LHCN-M2 (cell line): Measurements from ENCODE around the gene CYB5D1. TPM values are rescaled to one million over a fixed set of nuclear protein-coding genes. Genes with fewer than 3 reads are reported as not detected.
"Not testable (repeated sequence)": the region's sequence is repeated elsewhere in the genome, so short reads cannot be mapped to it uniquely, and the experiment has no call there.

Experiments
- DNase-seq: peaks from one replicate; pipeline ENCODE4 v3.0.0-alpha.2; 2012; ENCODE audit warnings: low read depth
- total RNA-seq: library from RNA; depleted of rRNA; stranded (reverse); fragments of >200 nt; gene quantifications from 2 replicates; pipeline ENCODE4 v1.2.3, GENCODE V29; 2014

The CYB5D1 gene
- total RNA-seq, 1 experiment from 2014 or later = 5.6 TPM

DNA sequence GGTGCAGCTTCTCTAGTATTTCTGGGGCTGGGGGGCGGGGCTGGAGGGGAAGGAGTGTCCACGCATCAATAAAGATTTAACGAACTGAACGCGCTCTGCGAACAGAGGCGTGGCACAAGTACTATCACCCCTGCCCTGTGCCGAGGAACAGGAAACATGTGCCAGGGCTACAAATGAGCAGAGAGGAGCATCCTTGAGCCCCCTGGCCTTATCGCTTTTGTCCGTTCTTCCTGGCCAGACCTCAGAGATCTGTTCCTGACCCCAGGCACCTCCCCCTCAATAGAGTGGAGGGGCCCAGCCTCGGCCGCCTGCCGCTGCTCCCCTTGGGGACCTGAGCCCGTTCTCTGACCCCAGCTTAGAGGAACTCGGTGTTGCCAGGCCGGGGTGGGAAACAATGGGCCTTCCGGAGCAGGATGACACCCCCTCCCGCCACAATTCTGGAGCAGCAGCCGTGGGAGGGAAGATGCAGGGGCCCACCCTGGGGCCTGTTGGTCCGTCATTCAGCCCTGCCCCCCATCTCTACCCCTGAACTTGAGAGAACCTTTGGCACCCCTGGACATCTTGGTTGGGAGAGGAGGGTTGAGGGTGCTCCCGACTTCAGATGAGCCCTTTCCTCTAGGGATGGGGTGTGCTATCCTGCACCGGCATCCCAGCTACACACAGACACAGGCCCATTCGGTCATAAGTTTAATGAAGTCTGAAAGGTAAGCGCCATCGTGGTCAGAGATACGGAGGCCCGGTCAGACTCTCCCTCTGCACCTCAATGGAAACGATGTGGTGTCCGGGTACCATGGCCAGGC, 1.6 kb upstream of the CYB5D1 start:
- no peak for DNase-seq

DNA sequence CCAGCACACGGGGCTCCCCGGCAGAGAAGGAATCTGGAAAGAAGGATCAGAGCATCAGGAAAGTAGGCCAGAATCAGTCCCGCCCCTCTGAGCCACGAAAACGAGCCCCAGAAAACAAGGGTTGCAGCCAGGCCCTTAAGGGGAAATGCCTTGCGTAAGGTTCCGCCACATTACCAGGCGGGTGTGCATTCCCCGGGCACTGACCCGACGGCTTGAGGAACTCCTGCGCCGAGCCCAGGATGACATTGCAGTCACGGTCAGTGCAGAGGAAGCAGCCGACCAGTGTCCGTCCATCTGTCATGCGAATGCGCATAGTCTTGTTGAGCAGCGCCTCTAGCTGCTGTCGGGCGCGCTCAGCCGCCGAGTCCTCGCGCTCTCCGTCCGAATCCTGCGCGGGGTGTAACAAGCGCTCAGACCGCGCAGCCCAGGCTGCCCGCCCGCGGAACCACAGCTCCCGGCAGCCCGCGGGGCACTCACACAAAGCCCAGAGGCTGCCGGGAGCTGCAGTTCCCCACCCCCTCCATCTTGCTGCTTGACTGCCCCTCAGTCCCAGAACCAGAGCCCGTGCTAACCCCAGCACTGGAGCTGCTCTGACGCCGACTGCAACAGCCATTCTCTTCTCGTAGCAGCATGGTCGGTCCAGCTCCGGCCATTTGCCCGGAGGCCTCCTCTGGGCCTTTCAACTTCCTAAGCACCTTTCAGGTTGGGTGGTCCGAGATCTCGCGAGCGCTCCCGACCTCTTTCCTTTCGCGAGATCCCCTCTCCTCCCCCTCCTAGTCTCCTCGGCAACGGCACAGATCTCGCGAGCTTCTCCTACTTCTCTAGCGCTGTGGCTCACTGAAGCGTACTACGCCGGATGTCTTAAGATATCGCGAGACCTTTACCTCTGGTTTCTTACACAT, 741 bp upstream of the CYB5D1 start, which contains the start of gene NAA38:
Gene NAA38 (minus strand): TSS at position 749 of the 902 bp plus-strand sequence. CDS start 96 bp downstream, at position 653.
- peak; percentile 99 for DNase-seq

DNA sequence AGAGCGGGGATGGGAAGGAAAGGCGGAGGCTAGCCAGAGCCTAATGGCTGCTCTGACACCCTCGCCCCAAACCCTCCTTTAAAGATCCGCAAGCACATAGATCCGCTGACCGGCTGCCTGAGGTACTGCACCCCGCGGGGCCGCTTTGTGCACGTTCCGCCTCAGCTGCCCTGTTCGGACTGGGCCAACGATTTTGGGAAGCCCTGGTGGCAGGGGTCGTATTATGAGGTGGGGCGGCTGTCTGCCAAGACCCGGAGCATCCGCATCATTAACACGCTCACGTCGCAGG, 663 bp downstream of the CYB5D1 start:
- peak; percentile 38 for DNase-seq

DNA sequence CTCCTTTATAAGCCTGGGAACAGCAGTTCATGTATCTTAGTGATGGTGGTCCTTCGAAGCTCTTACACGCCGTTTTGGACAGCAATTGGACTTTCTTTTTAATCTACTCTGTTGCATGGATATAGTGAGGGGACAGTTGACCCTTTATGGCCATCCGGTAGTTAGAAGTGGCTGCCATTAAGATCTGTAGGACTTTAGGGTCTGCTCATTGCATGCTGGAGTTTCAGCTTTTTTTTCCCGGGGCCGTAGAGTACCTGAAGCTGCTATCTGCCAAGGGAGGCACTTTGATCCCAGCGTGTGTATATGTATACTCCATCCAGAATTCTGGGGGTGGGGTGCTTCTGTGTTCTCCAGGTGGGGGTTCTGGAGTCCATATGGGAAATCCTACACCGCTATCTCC, 1.2 kb downstream of the CYB5D1 start:
- DNase-seq = no peak

DNA sequence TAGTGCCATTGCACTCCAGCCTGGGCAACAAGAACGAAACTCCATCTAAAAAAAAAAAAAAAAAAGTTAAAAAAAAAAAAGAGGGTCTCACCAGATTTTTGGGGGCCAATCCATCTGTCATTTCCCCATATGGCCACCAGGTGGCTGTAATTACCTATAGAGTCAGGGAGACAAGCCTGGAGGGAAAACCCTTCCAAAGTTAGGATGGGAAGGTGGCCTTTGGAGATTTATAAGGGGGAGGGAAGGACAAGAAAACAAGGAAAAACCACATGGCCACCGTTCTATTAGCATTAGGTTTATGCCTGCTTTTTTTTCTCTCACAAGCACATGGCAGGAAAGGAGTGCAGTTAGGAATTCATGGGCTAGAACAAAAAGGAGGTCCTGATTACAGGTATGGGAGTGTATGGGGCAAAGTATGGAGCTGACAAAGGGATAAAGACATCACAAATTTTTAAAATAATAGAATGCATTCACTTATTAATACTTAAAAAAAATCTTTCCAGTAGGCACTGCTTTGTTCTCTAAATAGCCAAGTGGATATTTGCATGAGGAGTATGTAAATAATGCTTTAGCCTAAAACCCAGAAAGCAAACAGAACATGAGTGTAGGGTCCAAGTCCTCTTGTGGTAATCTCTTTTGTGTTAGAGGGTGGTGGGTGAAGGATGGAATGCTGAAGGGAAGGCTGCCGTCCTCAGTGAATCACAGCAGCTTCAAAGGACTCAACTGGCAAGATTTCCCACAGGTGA, 5.1 kb downstream of the CYB5D1 start:
- peak; percentile 55 for DNase-seq

DNA sequence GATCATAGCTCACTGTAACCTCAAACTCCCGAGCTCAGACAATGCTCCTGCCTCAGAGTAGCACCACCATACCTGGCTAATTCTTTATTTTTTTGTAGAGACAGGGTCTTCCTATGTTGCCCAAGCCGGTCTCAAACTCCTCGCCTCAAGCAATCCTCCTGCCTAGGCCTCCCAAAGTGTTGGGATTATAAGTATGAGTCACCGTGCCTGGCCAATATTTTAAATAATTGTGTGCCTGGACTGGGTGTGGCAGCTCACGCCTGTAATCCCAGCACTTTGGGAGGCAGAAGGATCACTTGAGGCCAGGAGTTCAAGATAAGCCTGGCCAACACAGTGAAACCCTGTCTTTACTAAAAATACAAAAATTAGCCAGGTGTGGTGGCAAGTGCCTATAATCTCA, 6.6 kb downstream of the CYB5D1 start:
- not testable (repeated sequence) for DNase-seq

DNA sequence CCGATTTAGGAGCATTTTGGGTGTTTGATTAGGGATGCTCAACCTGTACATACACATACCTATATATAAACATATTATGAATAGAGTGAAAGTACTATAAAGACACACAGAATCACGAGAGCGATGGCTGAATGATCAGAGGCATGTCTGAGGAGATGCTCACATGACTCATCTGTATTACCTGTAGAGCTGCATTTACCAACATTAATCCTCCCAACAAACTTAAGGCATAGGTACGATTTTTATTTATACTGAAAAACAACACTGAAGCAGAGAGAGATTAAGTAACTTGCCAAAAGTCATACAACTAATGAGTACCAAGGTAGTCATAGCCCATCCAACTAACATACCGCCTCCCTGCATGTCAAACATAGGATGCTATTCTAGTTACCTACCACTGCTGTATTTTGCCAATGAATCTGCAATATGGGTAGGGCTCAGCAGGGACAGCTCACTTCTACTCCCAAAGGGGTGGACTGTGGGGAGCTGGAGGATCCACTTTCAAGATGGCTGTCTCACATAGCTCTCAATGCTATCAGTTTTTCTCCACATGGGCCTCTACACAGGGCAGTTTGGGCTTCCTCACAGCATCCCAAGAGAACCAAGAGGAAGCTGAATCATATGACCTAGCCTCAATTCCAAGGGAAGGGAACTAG, 7.3 kb downstream of the CYB5D1 start:
- no peak for DNase-seq

DNA sequence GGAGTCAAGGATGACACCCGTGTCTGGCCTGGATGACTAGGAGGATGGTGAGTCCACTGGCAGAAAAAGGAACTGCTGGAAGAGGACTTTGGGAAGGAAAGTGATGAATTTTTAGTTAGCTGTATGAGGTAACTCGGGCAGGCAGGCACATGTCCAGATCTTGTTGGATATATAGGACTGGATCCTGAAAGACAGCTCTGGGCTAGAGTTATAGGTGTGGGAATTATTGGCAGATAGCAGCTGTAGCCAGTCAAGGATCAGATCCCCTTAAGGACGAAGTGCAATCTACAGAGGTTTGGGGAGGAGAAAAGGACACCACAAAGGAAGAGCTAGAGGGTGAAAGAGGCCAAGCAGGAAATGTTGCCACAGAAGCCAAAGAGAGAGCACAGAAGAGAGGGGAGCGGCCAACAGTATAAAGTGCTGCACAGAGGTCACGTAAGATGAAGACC, 10.1 kb downstream of the CYB5D1 start:
- DNase-seq = no peak

DNA sequence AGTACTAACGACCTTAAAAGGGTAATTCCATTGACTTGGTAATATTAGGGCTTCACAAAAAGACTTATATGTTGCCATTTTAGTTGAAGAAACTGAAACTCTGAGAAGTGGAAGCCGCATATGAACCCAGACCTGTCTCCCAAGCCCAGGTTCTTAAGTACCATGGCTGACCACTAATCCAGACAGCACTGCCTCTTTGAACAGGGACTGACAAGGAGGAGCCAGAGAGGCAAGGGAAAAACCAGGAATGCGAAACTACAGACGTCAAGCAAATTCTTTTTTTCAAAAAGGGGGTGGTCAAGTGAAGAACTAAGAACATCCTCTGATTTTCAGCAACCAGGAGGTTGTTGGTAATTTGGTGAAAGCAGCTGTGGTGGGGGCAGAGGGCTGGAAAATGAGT, 15.2 kb downstream of the CYB5D1 start:
- DNase-seq = no peak

DNA sequence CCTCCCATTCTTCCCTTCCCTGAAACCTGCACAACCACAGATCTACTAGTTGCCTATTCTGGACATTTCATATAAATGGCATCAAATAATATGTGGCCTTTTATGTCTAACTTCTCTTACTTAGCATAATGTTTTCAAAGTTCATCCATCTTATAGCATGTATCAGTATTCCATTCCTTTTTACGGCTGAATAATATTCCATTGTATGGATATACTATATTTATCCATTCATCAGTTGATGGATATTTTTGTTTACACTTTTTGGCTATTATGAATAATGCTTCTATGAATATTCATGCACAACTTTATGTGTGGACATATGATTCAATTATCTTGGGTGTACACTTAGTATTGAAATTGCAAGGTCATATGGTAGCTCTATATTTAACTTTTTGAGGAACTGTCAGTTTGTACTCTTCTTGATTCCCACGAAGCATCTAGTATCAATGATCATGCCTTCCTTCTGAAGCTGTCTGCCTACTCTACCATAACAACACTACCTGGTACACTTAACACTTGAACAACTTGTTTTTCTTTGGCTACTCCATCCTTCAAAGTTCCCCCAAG, 18.1 kb downstream of the CYB5D1 start:
- no peak for DNase-seq

DNA sequence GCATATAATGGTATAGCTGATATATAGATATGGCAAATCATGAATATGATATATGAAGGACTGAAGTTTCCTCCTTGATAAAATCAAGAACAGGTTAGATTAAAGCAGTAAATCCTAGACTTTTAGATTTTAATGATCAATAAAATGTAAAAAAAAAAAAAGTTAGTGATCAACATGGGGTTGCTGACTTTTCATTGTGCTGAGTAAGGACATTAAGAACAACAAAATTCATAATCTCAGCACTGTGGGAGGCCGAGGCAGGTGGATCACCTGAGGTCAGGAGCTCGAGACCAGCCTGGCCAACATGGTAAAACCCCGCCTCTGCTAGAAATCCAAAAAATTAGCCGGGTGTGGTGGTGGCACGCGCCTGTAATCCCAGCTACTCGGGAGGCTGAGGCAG, 20.4 kb downstream of the CYB5D1 start:
- no peak for DNase-seq

DNA sequence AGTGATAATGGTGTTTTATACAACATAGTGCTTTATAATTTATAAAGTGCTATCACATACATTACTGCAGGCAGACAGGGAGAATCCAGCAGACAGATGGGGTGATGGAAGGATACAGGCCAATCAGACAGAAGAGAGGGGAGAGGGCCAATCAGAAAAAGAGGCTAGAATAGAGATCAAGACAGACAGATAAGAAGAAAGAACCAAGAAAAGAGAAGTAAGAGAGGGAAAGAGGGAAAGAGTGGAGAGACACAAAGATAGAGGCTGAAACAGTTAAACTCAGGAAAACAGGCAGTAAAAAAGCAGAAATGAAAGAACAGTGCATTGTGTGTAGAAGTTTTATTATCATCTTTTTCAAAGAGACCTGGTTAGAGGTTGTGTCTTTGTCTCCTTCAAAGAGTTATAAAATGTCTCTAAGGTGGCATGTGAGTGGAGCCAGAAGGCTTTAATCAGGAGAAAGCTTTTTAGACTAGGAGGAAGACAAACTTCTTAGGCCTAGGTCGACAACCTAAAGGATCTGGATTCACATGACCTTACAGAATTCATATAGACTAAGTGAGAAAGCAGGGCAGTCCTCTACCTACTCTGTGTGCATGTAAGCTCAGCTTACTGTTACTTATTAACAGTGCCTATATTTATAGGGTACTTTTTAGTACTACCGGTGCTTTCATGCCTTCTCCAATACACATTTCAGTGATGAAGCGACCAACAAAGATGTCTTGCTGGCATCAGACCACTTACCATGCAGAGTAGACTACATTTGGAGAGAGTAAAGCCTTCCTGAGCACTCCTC, 22.5 kb downstream of the CYB5D1 start:
- DNase-seq = no peak

DNA sequence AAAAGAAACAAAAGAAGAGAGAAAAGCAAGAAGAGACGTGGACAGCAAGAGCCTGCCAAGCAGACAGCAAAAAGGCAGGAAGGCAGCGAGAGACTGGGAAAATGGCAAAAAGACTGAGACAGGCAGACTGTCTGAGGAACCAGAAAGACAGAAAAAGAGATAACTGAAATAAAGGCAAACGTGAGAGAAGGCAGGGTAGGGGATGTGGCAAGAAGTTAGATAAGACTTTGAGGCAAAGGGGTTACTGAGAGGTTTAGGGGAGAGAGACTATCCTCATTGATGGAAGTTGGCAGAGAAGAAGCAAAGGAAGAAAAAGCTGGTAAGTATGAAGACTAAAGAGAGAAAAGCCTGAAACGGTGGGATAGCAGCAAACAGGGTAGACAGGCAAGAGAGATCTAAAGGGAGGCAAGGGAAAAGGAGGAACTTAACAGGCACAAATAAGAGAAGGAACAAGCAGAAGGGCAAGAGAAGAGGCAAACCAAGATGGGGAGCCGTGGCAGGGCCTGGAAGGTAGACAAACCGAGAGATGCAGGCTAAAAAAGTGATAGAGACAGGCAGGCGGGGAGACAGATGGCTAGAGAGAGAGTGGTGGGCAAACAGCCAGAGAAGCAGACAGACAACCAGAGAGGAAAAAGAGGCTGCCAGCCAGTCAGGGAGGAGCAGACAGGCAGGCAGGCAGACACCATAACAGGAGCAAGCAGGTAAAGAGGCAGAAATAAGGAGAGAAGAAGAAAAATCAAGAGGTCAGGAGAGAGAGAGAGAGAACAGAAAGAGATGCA, 23.7 kb downstream of the CYB5D1 start:
- DNase-seq = no peak

DNA sequence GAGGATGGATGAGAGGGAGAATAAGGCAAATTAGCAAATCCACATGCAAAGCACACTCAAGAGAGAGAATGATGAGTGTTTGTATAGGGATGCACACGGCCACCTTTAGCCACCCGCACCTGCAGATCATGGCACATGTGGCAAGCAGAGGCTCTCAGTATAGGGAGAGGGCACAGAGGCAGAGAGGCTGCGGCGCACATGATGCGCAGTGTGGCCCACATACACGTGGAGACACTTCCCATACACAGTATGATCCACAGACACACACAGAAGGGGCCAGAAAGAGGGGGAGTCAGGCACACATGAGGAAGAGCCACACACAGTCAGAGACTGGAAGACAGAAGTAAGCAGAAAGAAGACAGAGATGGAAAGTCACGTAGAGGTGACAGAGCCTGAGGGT, 24.3 kb downstream of the CYB5D1 start:
- DNase-seq = no peak

DNA sequence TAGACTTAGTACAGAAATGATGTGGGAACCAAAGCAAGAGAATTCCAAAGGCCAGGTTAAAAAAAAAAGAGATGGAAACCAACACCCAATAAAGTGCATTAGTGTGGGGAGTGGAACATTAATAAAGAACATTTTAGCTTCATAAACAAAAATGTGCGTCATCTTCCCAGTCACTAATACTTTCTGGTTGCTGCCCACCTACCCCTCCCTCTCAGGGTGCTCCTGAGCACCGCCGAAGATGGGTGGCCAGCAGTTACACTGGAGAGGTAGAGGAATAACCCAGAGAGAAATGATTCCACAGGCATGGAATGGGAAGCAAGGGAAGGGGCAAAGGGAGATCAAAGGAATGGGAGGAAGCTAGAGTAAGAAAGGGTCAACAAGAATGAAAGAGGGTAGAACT, 24.8 kb downstream of the CYB5D1 start:
- DNase-seq = no peak

DNA sequence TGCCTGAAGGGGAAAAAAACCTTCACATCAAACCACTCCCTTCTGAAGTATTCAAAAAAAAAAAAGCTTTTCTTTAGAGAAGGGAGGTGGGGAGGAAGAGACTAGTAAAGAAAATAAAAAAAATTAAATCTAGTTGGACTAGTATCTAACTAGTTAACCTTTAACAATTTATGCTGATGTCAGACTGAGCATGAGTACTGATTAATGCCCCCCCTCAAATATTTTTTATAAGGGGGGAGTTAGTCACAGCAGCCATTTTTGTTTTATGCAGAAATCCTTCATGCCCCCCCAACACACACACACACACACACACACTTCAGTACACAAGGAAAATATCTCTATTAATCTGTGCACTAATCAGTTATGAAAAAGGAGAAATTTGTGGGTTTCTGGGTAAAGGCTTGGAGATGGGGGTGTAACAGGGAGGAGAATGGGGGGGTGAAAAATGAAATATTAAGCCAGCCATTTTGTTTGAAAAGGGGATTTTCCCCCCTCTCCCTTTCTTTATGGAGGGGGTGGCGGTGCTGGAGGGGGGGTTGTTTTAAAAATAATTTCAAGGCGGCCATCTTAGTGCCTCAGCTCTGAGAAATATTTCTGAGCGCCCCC, 26.1 kb downstream of the CYB5D1 start:
- DNase-seq = peak; percentile 45

DNA sequence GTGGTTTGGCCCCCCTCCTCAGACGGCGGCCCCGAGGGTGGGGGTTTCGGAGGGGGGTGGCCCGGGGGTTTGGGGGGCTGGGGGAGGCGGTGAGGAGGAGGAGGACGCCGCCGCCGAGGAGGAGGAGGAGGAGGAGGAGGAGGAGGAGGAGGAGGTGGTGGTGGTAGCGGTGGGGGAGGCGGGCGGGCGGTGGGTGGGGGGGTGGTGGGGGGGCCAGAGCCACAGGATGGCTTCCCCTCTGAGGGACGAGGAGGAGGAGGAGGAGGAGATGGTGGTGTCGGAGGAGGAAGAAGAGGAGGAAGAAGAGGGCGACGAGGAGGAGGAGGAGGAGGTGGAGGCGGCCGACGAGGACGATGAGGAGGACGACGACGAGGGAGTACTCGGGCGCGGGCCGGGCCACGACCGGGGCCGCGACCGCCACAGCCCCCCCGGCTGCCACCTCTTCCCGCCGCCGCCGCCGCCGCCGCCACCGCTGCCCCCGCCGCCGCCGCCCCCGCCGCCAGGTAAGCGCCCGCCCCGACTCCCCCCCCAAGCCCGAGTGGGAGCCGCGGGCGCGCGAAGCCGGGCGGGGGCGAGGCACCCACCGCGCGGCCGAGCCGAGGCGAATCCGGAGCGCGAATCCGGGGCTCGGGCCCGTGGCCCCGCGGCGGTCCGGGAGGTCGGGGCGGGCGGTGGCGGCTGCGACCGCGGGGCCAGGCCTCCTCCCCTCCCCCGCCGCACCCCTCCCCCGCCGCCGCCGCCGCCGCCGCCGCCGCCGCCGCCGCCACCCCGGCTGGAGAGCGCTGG, 27.0 kb downstream of the CYB5D1 start:
- no peak for DNase-seq
